ENCODE data around the gene PRDX3.

The PRDX3 gene

GRCh38 chr10:119135513-119135881 lies 43.1 kb downstream of the PRDX3 start:
- H3K36me3 Mint-ChIP-seq (ENCODE audit: low read depth) = peaks cover 48% of the 10 kb centered on the region

GRCh38 chr10:119133949-119134348 lies 44.7 kb downstream of the PRDX3 start:
- peak overlapping the region; percentile 50 for H3K4me3 Mint-ChIP-seq
- no peaks in the 10 kb centered on the region for H3K9me3 Mint-ChIP-seq
- peaks cover 61% of the 10 kb centered on the region for H3K4me1 Mint-ChIP-seq (ENCODE audit: low read depth)
- H3K36me3 Mint-ChIP-seq (ENCODE audit: low read depth) = peaks cover 55% of the 10 kb centered on the region
- no peaks in the 10 kb centered on the region for H3K27me3 Mint-ChIP-seq (ENCODE audit: low read depth)
- peak overlapping the region; percentile 98 for H3K27ac Mint-ChIP-seq

More at GRCh38 chr10:119135513-119135881, 43.1 kb downstream of the PRDX3 start:
- H3K4me1 Mint-ChIP-seq (ENCODE audit: low read depth) = peaks cover 55% of the 10 kb centered on the region
- peak overlapping the region; percentile 70 for H3K4me3 Mint-ChIP-seq
- no peaks in the 10 kb centered on the region for H3K27me3 Mint-ChIP-seq (ENCODE audit: low read depth)
- H3K9me3 Mint-ChIP-seq = no peaks in the 10 kb centered on the region
- peak overlapping the region; percentile 42 for H3K27ac Mint-ChIP-seq

GRCh38 chr10:119132521-119133345 lies 45.9 kb downstream of the PRDX3 start:
- Mint-ChIP-seq H3K27ac (peak overlapping the region; percentile 98), H3K27me3 (ENCODE audit: low read depth) (no peaks in the 10 kb centered on the region), H3K4me1 (ENCODE audit: low read depth) (peaks cover 56% of the 10 kb centered on the region), H3K36me3 (ENCODE audit: low read depth) (peaks cover 57% of the 10 kb centered on the region), H3K4me3 (peak overlapping the region; percentile 84), H3K9me3 (no peaks in the 10 kb centered on the region)

- Mint-ChIP-seq H3K4me1 (ENCODE audit: low read depth) (peaks cover 56% of the 10 kb centered on the region), H3K9me3 (no peaks in the 10 kb centered on the region), H3K36me3 (ENCODE audit: low read depth) (peaks cover 57% of the 10 kb centered on the region), H3K27ac (peak overlapping the region; percentile 98), H3K4me3 (peak overlapping the region; percentile 84), H3K27me3 (ENCODE audit: low read depth) (no peaks in the 10 kb centered on the region)
Measured at GRCh38 chr10:119131512-119132240, 46.9 kb downstream of the PRDX3 start.

GRCh38 chr10:119129721-119130120 lies 48.9 kb downstream of the PRDX3 start:
- H3K4me3 Mint-ChIP-seq = no peak overlapping the region

GRCh38 chr10:119125942-119126341 lies 52.7 kb downstream of the PRDX3 start:
- no peak overlapping the region for H3K4me3 Mint-ChIP-seq
- H3K36me3 Mint-ChIP-seq (ENCODE audit: low read depth) = peaks cover 51% of the 10 kb centered on the region
- H3K27ac Mint-ChIP-seq = no peak overlapping the region
- no peaks in the 10 kb centered on the region for H3K27me3 Mint-ChIP-seq (ENCODE audit: low read depth)
- no peaks in the 10 kb centered on the region for H3K9me3 Mint-ChIP-seq
- H3K4me1 Mint-ChIP-seq (ENCODE audit: low read depth) = peaks cover 23% of the 10 kb centered on the region

More at GRCh38 chr10:119129721-119130120, 48.9 kb downstream of the PRDX3 start:
- H3K36me3 Mint-ChIP-seq (ENCODE audit: low read depth) = peaks cover 60% of the 10 kb centered on the region
- peak overlapping the region; percentile 66 for H3K27ac Mint-ChIP-seq
- H3K27me3 Mint-ChIP-seq (ENCODE audit: low read depth) = no peaks in the 10 kb centered on the region
- H3K9me3 Mint-ChIP-seq = no peaks in the 10 kb centered on the region
- peaks cover 49% of the 10 kb centered on the region for H3K4me1 Mint-ChIP-seq (ENCODE audit: low read depth)

- H3K4me3 Mint-ChIP-seq = no peak overlapping the region
- H3K4me1 Mint-ChIP-seq (ENCODE audit: low read depth) = peaks cover 8% of the 10 kb centered on the region
- no peak overlapping the region for H3K27ac Mint-ChIP-seq
- H3K9me3 Mint-ChIP-seq = no peaks in the 10 kb centered on the region
- no peaks in the 10 kb centered on the region for H3K27me3 Mint-ChIP-seq (ENCODE audit: low read depth)
- H3K36me3 Mint-ChIP-seq (ENCODE audit: low read depth) = peaks cover 39% of the 10 kb centered on the region
Measured at GRCh38 chr10:119120875-119121274, 57.7 kb downstream of the PRDX3 start.

- no peaks in the 10 kb centered on the region for H3K27me3 Mint-ChIP-seq (ENCODE audit: low read depth)
- peaks cover 37% of the 10 kb centered on the region for H3K36me3 Mint-ChIP-seq (ENCODE audit: low read depth)
- H3K4me1 Mint-ChIP-seq (ENCODE audit: low read depth) = peaks cover 8% of the 10 kb centered on the region
- peak overlapping the region; percentile 57 for H3K27ac Mint-ChIP-seq
- H3K9me3 Mint-ChIP-seq = no peaks in the 10 kb centered on the region
- no peak overlapping the region for H3K4me3 Mint-ChIP-seq
Measured at GRCh38 chr10:119120413-119120867, 58.2 kb downstream of the PRDX3 start.

- peak overlapping the region; percentile 7 for H3K27ac Mint-ChIP-seq
- H3K4me3 Mint-ChIP-seq = no peak overlapping the region
- H3K36me3 Mint-ChIP-seq (ENCODE audit: low read depth) = peaks cover 38% of the 10 kb centered on the region
- H3K9me3 Mint-ChIP-seq = no peaks in the 10 kb centered on the region
- no peaks in the 10 kb centered on the region for H3K27me3 Mint-ChIP-seq (ENCODE audit: low read depth)
- peaks cover 9% of the 10 kb centered on the region for H3K4me1 Mint-ChIP-seq (ENCODE audit: low read depth)
Measured at GRCh38 chr10:119119400-119119799, 59.2 kb downstream of the PRDX3 start.

GRCh38 chr10:119118231-119118630 lies 60.4 kb downstream of the PRDX3 start:
- H3K4me1 Mint-ChIP-seq (ENCODE audit: low read depth) = peaks cover 18% of the 10 kb centered on the region
- H3K9me3 Mint-ChIP-seq = no peaks in the 10 kb centered on the region
- no peak overlapping the region for H3K27ac Mint-ChIP-seq
- no peak overlapping the region for H3K4me3 Mint-ChIP-seq
- H3K36me3 Mint-ChIP-seq (ENCODE audit: low read depth) = peaks cover 45% of the 10 kb centered on the region
- H3K27me3 Mint-ChIP-seq (ENCODE audit: low read depth) = no peaks in the 10 kb centered on the region
